Dorsolateral prefrontal cortex (tissue), 118 donors: Measurements from ENCODE around the gene MGAT5B. TPM values are rescaled to one million over a fixed set of nuclear protein-coding genes. Genes with fewer than 3 reads are reported as not detected.

ENCODE experiments used
- total RNA-seq, 120 experiments: library from RNA; stranded (reverse); gene quantifications; one replicate each; pipeline versions ENCODE4 v1.2.3 to v1.2.4, GENCODE V29; 2022

Gene MGAT5B
- total RNA-seq, 120 experiments from 2014 or later, result 25.5 to 227 (median 115) TPM

Other genes starting within 250 kb of the MGAT5B start
- gene ST6GALNAC1, start 224.6 kb upstream of the MGAT5B start, total RNA-seq, result 1 to 10 TPM in 119 of 120 experiments, under 1 TPM in 1; 0.86 to 9.8 (median 3.5) TPM
- gene MXRA7, start 157.4 kb upstream of the MGAT5B start, total RNA-seq, result 100 to 1,000 TPM in 82 of 120 experiments, 10 to 100 TPM in 38; 68.5 to 146 (median 109) TPM
- gene JMJD6, start 141.8 kb upstream of the MGAT5B start, total RNA-seq, result 100 to 1,000 TPM in 1 of 120 experiments, 10 to 100 TPM in 119; 22.0 to 110 (median 35.8) TPM
- gene METTL23, start 141.6 kb upstream of the MGAT5B start, total RNA-seq, result 10 to 100 TPM; 12.5 to 29.2 (median 18.7) TPM
- gene SRSF2, start 131.1 kb upstream of the MGAT5B start, total RNA-seq, result 100 to 1,000 TPM in 112 of 120 experiments, 10 to 100 TPM in 8; 73.8 to 169 (median 128) TPM
- 10 to 100 TPM; 33.8 to 73.3 (median 51.7) TPM for gene MFSD11, start 130.3 kb upstream of the MGAT5B start, total RNA-seq